ENCODE measurements around the gene HOXD10. TPM values are rescaled to one million over a fixed set of nuclear protein-coding genes. Genes with fewer than 3 reads are reported as not detected.

Gene HOXD10
- total and polyA plus RNA-seq, 9 donors = 0.38 to 8.1 (median 1.1) TPM

DNA sequence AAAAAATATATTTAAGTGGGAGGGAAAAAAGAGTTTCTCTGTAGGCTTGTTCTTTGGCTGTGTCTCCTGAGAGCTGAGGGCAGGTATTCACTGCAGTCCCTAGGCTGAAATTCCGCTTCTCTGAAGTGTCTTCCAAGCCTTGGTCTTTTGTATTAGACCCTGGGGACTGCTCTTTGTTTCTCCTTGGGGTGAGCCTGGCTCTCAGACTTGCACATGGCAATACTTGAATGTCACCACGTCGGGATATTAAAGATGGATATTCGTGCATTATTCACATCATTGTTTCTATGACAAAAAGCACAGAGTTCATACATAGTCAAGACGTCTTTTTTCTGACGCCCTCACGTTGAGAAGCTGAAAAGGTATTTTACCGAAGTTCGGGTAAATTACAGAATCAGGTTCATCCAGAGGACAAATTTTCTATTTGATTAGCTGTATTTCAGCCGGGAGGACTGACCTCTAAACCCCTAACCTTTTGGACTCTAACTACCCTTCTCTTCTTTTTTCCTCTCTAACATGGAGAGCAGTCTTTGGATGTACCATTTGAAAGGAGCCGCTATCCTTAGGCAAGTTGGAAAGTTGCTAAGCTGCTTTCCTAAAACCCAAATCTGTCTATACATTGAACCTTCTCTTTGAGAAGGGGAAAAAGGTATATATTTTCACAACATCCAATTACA is 38.1 kb downstream of the HOXD10 start:
- H3K4me3 ChIP-seq = no peak overlapping the region
- no peaks in the 10 kb centered on the region for H3K27me3 ChIP-seq

GRCh38 chr2:176155356-176156044 is 38.9 kb downstream of the HOXD10 start:
- no peak overlapping the region for H3K27ac ChIP-seq
- no peaks in the 10 kb centered on the region for H3K36me3 ChIP-seq
- no peaks in the 10 kb centered on the region for H3K27me3 ChIP-seq
- TF ChIP-seq EP300 (IDR thresholded peaks at IDR 0.05) = no peak
- TF ChIP-seq, protein P1, sequence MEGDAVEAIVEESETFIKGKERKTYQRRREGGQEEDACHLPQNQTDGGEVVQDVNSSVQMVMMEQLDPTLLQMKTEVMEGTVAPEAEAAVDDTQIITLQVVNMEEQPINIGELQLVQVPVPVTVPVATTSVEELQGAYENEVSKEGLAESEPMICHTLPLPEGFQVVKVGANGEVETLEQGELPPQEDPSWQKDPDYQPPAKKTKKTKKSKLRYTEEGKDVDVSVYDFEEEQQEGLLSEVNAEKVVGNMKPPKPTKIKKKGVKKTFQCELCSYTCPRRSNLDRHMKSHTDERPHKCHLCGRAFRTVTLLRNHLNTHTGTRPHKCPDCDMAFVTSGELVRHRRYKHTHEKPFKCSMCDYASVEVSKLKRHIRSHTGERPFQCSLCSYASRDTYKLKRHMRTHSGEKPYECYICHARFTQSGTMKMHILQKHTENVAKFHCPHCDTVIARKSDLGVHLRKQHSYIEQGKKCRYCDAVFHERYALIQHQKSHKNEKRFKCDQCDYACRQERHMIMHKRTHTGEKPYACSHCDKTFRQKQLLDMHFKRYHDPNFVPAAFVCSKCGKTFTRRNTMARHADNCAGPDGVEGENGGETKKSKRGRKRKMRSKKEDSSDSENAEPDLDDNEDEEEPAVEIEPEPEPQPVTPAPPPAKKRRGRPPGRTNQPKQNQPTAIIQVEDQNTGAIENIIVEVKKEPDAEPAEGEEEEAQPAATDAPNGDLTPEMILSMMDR (IDR thresholded peaks at IDR 0.05) = no peak
- no peak for TF ChIP-seq POLR2A (IDR thresholded peaks at IDR 0.05)
- 69 to 77% (median 73%) methylated on average over 6 of the region's 6 CpGs for WGBS, 3 donors
- H3K4me3 ChIP-seq = no peak overlapping the region
- H3K4me1 ChIP-seq (ENCODE audit: insufficient read depth) = no peaks in the 10 kb centered on the region
- intact Hi-C loops (cut with DNase I) = loop anchor here in 1 of 4 donors (5.0 kb wide), 1 partner anchor 302 kb away; no protein-coding TSS in a partner anchor
- DNase-seq = no peak
- H3K9me3 ChIP-seq = no peaks in the 10 kb centered on the region

More for the DNA sequence above, 38.1 kb downstream of the HOXD10 start:
- Histone ChIP-seq H3K9me3 (no peaks in the 10 kb centered on the region), H3K36me3 (no peaks in the 10 kb centered on the region), H3K4me1 (ENCODE audit: insufficient read depth) (no peaks in the 10 kb centered on the region), H3K27ac (no peak overlapping the region)
- DNase-seq = no peak
- 78 to 87% (median 82%) methylated on average over 11 of the region's 11 CpGs for WGBS, 3 donors
- no peak for TF ChIP-seq POLR2A (IDR thresholded peaks at IDR 0.05)
- TF ChIP-seq EP300 (IDR thresholded peaks at IDR 0.05) = no peak
- intact Hi-C loops (cut with DNase I) = loop anchor here in 1 of 4 donors (5.0 kb wide), 1 partner anchor 303 kb away; no protein-coding TSS in a partner anchor

DNA sequence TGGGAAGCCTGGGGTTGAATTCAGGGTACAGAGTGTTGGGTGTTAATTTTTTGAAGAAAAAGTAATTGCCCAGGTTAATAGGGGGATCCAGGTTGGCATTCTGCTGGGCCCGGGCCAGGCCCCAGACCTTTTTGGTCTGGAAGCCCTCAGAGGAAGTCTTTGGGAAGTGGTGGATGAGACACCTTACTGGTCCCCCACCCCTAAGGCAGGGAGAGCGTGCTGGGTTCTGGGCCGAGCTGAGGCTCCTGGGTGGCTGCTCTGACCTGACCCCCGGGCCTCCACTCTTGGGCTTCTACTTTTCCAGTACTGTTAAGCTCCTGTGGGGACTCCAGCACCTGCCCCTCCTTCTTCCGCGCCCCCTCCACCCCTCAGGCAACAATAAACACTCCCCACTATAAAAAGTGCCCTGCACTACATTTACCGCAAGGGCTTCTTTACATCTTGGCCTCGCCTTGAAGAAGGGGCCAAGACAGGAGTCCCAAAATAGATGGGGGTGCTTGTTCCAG is 39.8 kb downstream of the HOXD10 start:
- no peaks in the 10 kb centered on the region for H3K36me3 ChIP-seq
- 89 to 94% (median 91%) methylated on average over 8 of the region's 8 CpGs for WGBS, 3 donors
- no peak overlapping the region for H3K4me3 ChIP-seq
- H3K27me3 ChIP-seq = no peaks in the 10 kb centered on the region
- TF ChIP-seq EP300 (IDR thresholded peaks at IDR 0.05) = no peak
- TF ChIP-seq POLR2A (IDR thresholded peaks at IDR 0.05) = no peak
- TF ChIP-seq, protein P1 (IDR thresholded peaks at IDR 0.05) = no peak
- no peaks in the 10 kb centered on the region for H3K9me3 ChIP-seq
- DNase-seq = no peak
- intact Hi-C loops (cut with DNase I) = loop anchor here in 1 of 4 donors (5.0 kb wide), 1 partner anchor 301 kb away; no protein-coding TSS in a partner anchor
- H3K27ac ChIP-seq = no peak overlapping the region
- no peaks in the 10 kb centered on the region for H3K4me1 ChIP-seq (ENCODE audit: insufficient read depth)

DNA sequence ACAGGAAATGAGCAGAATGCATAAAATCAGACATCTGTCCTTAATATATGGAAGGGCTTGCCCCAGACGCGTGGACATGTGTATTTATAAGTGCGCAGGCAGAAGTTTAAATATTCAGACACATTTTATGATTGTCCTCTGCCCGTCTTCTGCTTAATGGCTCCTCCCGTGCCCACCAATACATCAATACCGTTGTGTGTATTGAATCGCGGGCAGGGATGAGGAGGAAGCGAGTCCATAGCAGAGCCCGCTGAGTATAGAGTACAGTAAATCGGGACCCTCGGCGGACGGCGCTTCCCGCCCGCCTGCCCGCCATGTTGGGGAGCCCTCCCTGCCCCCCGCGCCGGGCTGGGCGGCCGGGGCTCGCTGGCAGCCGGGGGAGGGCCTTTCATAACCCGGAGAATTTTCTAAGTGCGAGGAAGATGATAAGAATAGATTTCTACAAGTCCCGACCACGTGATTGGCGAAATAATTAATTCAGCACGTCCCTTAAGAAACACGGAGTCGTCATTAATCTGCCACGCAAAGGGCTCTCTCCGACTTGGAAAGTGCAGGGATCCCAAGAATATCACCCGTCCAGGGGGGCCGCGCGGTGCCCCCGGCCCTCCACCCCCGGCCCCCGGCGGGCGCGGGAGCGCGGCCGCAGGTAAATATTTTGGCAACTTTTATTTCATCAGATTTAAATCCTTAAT is 40.4 kb downstream of the HOXD10 start, which contains the start of gene HOXD3:
Gene HOXD3 (plus strand): TSS at position 501 of the 692 bp plus-strand sequence. CDS start 11,808 bp downstream, outside the sequence.
- peak within 1 kb of the TSS; percentile 42 for H3K4me3 ChIP-seq
- no peaks in the 10 kb centered on the region for H3K9me3 ChIP-seq
- intact Hi-C loops (cut with DNase I) = loop anchor here in 1 of 4 donors (5.0 kb wide), 1 partner anchor 300 kb away; no protein-coding TSS in a partner anchor
- no peak for DNase-seq
- H3K4me1 ChIP-seq (ENCODE audit: insufficient read depth) = no peaks in the 10 kb centered on the region
- H3K36me3 ChIP-seq = no peaks in the 10 kb centered on the region
- TF ChIP-seq EP300 (IDR thresholded peaks at IDR 0.05) (no peak), POLR2A (IDR thresholded peaks at IDR 0.05) (no peak)
- TF ChIP-seq, protein P1 (IDR thresholded peaks at IDR 0.05) = no peak
- no peaks in the 10 kb centered on the region for H3K27me3 ChIP-seq
- H3K27ac ChIP-seq = no peak within 1 kb of the TSS
- WGBS, 3 donors = 63 to 76% (median 63%) methylated on average over 47 to 48 of the region's 48 CpGs

All from ovary (tissue), 9 donors.